Mucosa of rectum (tissue), 2 donors: Measurements from ENCODE around the gene SPAG16.

ENCODE experiments used
- H3K27ac ChIP-seq, 2 donors: one replicate each; pipeline ENCODE4 v1.7.0; 2013; ENCODE audit warnings: inconsistent platforms in 2 of 2, low read depth in 2 of 2, low read length in 2 of 2
- H3K27me3 ChIP-seq, 2 donors: one replicate each; pipeline ENCODE4 v1.7.0; 2013; ENCODE audit warnings: low read length in 2 of 2; ENCODE audit not compliant: control insufficient read depth in 2 of 2, insufficient read depth in 2 of 2
- H3K36me3 ChIP-seq, 2 donors: one replicate each; pipeline ENCODE4 v1.7.0; 2013; ENCODE audit warnings: low read length in 2 of 2; ENCODE audit not compliant: control insufficient read depth in 2 of 2, insufficient read depth in 2 of 2
- H3K4me1 ChIP-seq, 2 donors: one replicate each; pipeline ENCODE4 v1.7.0; 2013; ENCODE audit warnings: low read length in 2 of 2, mild to moderate bottlenecking in 1 of 2; ENCODE audit not compliant: control insufficient read depth in 2 of 2, insufficient read depth in 2 of 2
- H3K4me3 ChIP-seq, 2 donors: one replicate each; pipeline ENCODE4 v1.7.0; 2013; ENCODE audit warnings: low read length in 2 of 2
- H3K9ac ChIP-seq, 2 donors: one replicate each; pipeline ENCODE4 v1.7.0; 2013; ENCODE audit warnings: low read length in 2 of 2, low read depth in 1 of 2, mild to moderate bottlenecking in 1 of 2
- H3K9me3 ChIP-seq, 2 donors: one replicate each; pipeline ENCODE4 v1.7.0; 2013; ENCODE audit warnings: low read length in 2 of 2; ENCODE audit not compliant: control insufficient read depth in 2 of 2
- donor health status: healthy.
- donor health status: Normal muscosa, but diverticular disease.

SPAG16 gene

GRCh38 chr2:214265991-214266489, 981.8 kb downstream of the SPAG16 start:
- no peak overlapping the region for H3K27ac ChIP-seq
- H3K36me3 ChIP-seq: no peaks in the 10 kb centered on the region
- H3K9me3 ChIP-seq: no peaks in the 10 kb centered on the region
- no peak overlapping the region for H3K9ac ChIP-seq
- no peak overlapping the region for H3K4me3 ChIP-seq
- no peaks in the 10 kb centered on the region for H3K4me1 ChIP-seq
- no peaks in the 10 kb centered on the region for H3K27me3 ChIP-seq

- H3K27me3 ChIP-seq: no peaks in the 10 kb centered on the region
- no peaks in the 10 kb centered on the region for H3K9me3 ChIP-seq
- H3K4me3 ChIP-seq: no peak overlapping the region
- no peaks in the 10 kb centered on the region for H3K4me1 ChIP-seq
- H3K9ac ChIP-seq: no peak overlapping the region
- no peaks in the 10 kb centered on the region for H3K36me3 ChIP-seq
- H3K27ac ChIP-seq: no peak overlapping the region
Measured at GRCh38 chr2:214277880-214278279, 993.6 kb downstream of the SPAG16 start.

GRCh38 chr2:214286011-214286410, 1001.7 kb downstream of the SPAG16 start:
- Histone ChIP-seq H3K27ac (no peak overlapping the region), H3K36me3 (no peaks in the 10 kb centered on the region), H3K27me3 (no peaks in the 10 kb centered on the region), H3K4me3 (no peak overlapping the region), H3K9me3 (no peaks in the 10 kb centered on the region), H3K4me1 (no peaks in the 10 kb centered on the region), H3K9ac (no peak overlapping the region)

GRCh38 chr2:214293593-214293992, 1009.3 kb downstream of the SPAG16 start:
- Histone ChIP-seq H3K4me3 (no peak overlapping the region), H3K27ac (no peak overlapping the region), H3K36me3 (no peaks in the 10 kb centered on the region), H3K9me3 (peaks cover 0 to 5% of the 10 kb centered on the region in 2 donors), H3K9ac (no peak overlapping the region), H3K27me3 (no peaks in the 10 kb centered on the region), H3K4me1 (no peaks in the 10 kb centered on the region)

- H3K27ac ChIP-seq: no peak overlapping the region
- no peaks in the 10 kb centered on the region for H3K4me1 ChIP-seq
- H3K9me3 ChIP-seq: peaks cover 0 to 5% of the 10 kb centered on the region in 2 donors
- H3K27me3 ChIP-seq: no peaks in the 10 kb centered on the region
- H3K4me3 ChIP-seq: no peak overlapping the region
- no peaks in the 10 kb centered on the region for H3K36me3 ChIP-seq
- no peak overlapping the region for H3K9ac ChIP-seq
Measured at GRCh38 chr2:214294426-214294825, 1010.2 kb downstream of the SPAG16 start.

GRCh38 chr2:214297423-214297822, 1013.2 kb downstream of the SPAG16 start:
- Histone ChIP-seq H3K36me3 (no peaks in the 10 kb centered on the region), H3K4me3 (no peak overlapping the region), H3K27me3 (no peaks in the 10 kb centered on the region), H3K4me1 (no peaks in the 10 kb centered on the region), H3K27ac (no peak overlapping the region), H3K9ac (no peak overlapping the region), H3K9me3 (peaks cover 0 to 5% of the 10 kb centered on the region in 2 donors)

GRCh38 chr2:214310319-214310718, 1026.1 kb downstream of the SPAG16 start:
- no peaks in the 10 kb centered on the region for H3K27me3 ChIP-seq
- no peaks in the 10 kb centered on the region for H3K36me3 ChIP-seq
- no peak overlapping the region for H3K4me3 ChIP-seq
- no peaks in the 10 kb centered on the region for H3K9me3 ChIP-seq
- H3K4me1 ChIP-seq: no peaks in the 10 kb centered on the region
- H3K27ac ChIP-seq: no peak overlapping the region
- no peak overlapping the region for H3K9ac ChIP-seq

GRCh38 chr2:214311031-214311533, 1026.8 kb downstream of the SPAG16 start:
- no peak overlapping the region for H3K4me3 ChIP-seq
- H3K9ac ChIP-seq: no peak overlapping the region
- H3K36me3 ChIP-seq: no peaks in the 10 kb centered on the region
- H3K4me1 ChIP-seq: no peaks in the 10 kb centered on the region
- no peak overlapping the region for H3K27ac ChIP-seq
- no peaks in the 10 kb centered on the region for H3K27me3 ChIP-seq
- no peaks in the 10 kb centered on the region for H3K9me3 ChIP-seq

- Histone ChIP-seq H3K27ac (no peak overlapping the region), H3K9me3 (no peaks in the 10 kb centered on the region), H3K27me3 (no peaks in the 10 kb centered on the region), H3K4me1 (no peaks in the 10 kb centered on the region), H3K9ac (no peak overlapping the region), H3K4me3 (no peak overlapping the region), H3K36me3 (no peaks in the 10 kb centered on the region)
Measured at GRCh38 chr2:214311931-214312749, 1027.9 kb downstream of the SPAG16 start.

GRCh38 chr2:214315324-214315723, 1031.1 kb downstream of the SPAG16 start:
- no peaks in the 10 kb centered on the region for H3K9me3 ChIP-seq

More at GRCh38 chr2:214315324-214315723, 1031.1 kb downstream of the SPAG16 start:
- Histone ChIP-seq H3K4me3 (no peak overlapping the region), H3K36me3 (no peaks in the 10 kb centered on the region), H3K9ac (no peak overlapping the region), H3K4me1 (no peaks in the 10 kb centered on the region), H3K27ac (no peak overlapping the region), H3K27me3 (no peaks in the 10 kb centered on the region)
